Smooth muscle cell of bladder (primary cell): ENCODE data around the gene IGIP. TPM values are rescaled to one million over a fixed set of nuclear protein-coding genes. Genes with fewer than 3 reads are reported as not detected.

Experiments used
- total RNA-seq: library from RNA; depleted of rRNA; stranded (reverse); fragments of >200 nt; gene quantifications from 2 replicates; pipeline ENCODE4 v1.2.3, GENCODE V29; 2014

IGIP gene
- total RNA-seq, result 6.5 and 11.0 TPM in 2 replicates

GRCh38 chr5:140125637-140126036, at the start of gene IGIP:
Gene IGIP, plus strand, starts transcription at chr5:140125937. Its CDS starts 2,540 bp downstream, at chr5:140128477.

DNA sequence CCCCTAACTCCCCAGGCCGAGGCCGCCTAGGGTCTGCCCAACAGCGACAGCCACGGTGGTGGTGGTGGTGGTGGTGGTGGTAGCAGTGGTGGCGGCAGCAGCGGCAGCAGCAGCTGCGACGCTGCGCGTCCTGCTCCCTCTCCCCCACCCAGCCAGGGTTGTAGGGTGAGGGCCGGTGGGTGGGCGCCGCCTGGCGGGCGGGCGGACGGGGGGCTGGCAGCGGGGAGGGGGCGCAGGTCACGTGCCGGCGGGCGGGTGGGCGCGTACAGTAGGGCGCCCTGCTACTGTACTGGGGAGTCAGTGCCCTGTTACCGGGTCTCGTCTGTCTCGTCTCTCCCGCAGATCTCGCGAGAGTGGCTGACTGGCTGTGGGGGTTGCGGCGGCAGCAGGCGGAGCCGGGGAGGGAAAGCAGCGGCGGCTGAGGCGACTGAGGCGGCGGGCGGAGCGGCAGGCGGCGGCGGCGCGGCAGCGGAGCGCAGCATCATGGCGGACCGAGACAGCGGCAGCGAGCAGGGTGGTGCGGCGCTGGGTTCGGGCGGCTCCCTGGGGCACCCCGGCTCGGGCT, 12.0 kb upstream of the IGIP start, which contains the start of gene PURA:
Gene PURA, plus strand, starts transcription at position 411 of the 565 bp plus-strand sequence. Its CDS starts 73 bp downstream, at position 484.

DNA sequence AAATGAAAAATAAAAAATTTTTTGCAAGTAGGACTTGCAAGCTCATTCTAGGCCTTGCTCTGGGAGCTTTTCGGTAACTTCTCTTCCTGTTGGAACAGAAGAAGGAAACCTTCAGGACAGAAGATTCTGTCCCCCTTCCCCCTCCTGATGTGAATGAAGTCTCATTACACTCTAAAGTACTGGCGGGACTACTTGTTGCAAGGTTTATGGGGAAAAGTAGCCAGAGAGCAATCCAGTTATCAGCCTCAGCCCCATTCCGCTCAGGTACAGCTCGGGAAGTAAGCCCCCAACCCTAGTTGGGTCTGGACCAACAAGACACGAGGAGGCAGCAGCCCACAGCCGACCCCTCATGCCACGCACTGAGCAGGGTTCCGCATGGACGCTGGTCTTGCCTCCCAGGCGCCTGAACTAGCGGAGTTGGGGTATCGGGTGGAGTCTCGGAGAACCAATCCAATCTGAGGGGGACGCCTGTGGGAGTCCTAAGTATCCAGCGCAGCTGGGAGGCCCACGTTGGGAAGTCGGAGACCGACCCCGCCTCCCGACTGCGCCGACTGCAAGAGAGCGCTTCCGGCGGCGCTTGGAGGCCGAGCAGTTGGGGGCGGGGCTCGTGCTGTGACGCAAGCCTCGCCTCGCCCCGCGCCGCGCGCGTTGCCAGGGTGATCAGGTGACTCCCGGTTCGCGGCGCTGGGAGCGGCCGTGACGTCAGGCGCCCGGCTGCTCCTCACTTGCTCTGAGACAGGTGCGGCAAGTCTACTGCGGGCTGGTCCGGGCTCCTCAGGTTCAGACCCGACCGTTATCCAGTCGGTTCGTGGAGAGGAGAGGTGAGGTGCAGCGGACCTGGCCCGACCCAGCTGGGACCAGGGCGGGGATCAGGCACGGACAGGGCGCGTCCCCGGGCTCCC, 49.0 kb downstream of the IGIP start, which contains the start of gene CYSTM1:
Gene CYSTM1, plus strand, starts transcription at position 724 of the 902 bp plus-strand sequence. CDS start 19,278 bp downstream, outside the sequence.

Other genes with a start within 250 kb of the IGIP start
- gene NRG2, start 82.6 kb upstream of the IGIP start, total RNA-seq, result 0.18 and 0.28 TPM in 2 replicates
- gene PURA, start 11.8 kb upstream of the IGIP start, total RNA-seq, result 11.2 and 14.7 TPM in 2 replicates
- 10.7 and 11.4 TPM in 2 replicates for gene CYSTM1, start 49.3 kb downstream of the IGIP start, total RNA-seq
- 28.9 and 32.0 TPM in 2 replicates for gene PFDN1, start 177.2 kb downstream of the IGIP start, total RNA-seq
- gene HBEGF, start 220.7 kb downstream of the IGIP start, total RNA-seq, result 0.43 and 1.2 TPM in 2 replicates
- gene SLC4A9, start 234.3 kb downstream of the IGIP start, total RNA-seq, result not detected in 2 replicates